HG02571 (cell line): Measurements from ENCODE around the gene RO60.

Experiments used
- ATAC-seq: cut with Tn5 transposase; IDR thresholded peaks from one replicate; pipeline ENCODE4 v1.9.1; 2021; ENCODE audit warnings: mild to moderate bottlenecking, moderate library complexity; ENCODE audit not compliant: unreplicated experiment

The RO60 gene

GRCh38 chr1:193104907-193105820 is 45.8 kb downstream of the RO60 start, which contains the start of gene GLRX2:
Gene GLRX2 (minus strand): TSS chr1:193105414. CDS start chr1:193105382, 32 bp downstream.
- ATAC-seq = peak; percentile 93

GRCh38 chr1:193105821-193106177 is 46.4 kb downstream of the RO60 start:
- ATAC-seq = no peak

GRCh38 chr1:193108471-193108870 is 49.1 kb downstream of the RO60 start:
- ATAC-seq = no peak
